Right lobe of liver (tissue), 4 donors: ENCODE measurements around the gene PROM2.

ENCODE experiments used
- CTCF ChIP-seq, 4 donors: fragments of 200-600 bp in 3 of 4; fragments of 450-650 bp in 1 of 4; IDR thresholded peaks; one replicate each; pipeline versions ENCODE4 v1.5.1 to v1.8.0; 2016 to 2022; ENCODE audit warnings: antibody characterized with exemption in 4 of 4, mild to moderate bottlenecking in 2 of 4
- POLR2A ChIP-seq: fragments of 450-650 bp; IDR thresholded peaks from one replicate; pipeline ENCODE4 v1.6.1; 2017; ENCODE audit warnings: antibody characterized with exemption, mild to moderate bottlenecking
- donor health status: DM: no; HTN: no; CAD: no.
- donor health status: DM: no; HTN: no; CAD: no.
- donor health status: DM: no; HTN: yes; CAD: no.

- TF ChIP-seq POLR2A: no peak
- peak; percentile 40 to 44 (median 43) for TF ChIP-seq CTCF (IDR thresholded peaks at IDR 0.05)
Observed at GRCh38 chr2:95323347-95324155, 49.3 kb downstream of the PROM2 start.
